MCF 10A (cell line): Measurements from ENCODE around the gene ZNF638. TPM values are rescaled to one million over a fixed set of nuclear protein-coding genes. Genes with fewer than 3 reads are reported as not detected.
"Not testable (repeated sequence)": the region's sequence is repeated elsewhere in the genome, so short reads cannot be mapped to it uniquely, and the experiment has no call there.

ENCODE experiments used
- BruUV-seq: library from RNA; stranded (reverse); fragments of 400-500 nt; replicated peaks from 2 replicates; lab custom pipeline; 2021; lab: Mats Ljungman, UMichigan
- CTCF ChIA-PET: fragments of 300-600 bp; sonication (Branson Sonifier 250); formaldehyde crosslinking; extraction: SDS; loops from one replicate; lab custom pipeline; 2021; ENCODE audit warnings: antibody characterized with exemption, inconsistent platforms; lab: Yijun Ruan, JAX
- POLR2A ChIA-PET: fragments of 300-600, 350-650 bp; sonication (Branson Sonifier 250); formaldehyde crosslinking; extraction: SDS; loops from one replicate; lab custom pipeline; 2020; ENCODE audit warnings: antibody characterized with exemption, inconsistent platforms; lab: Yijun Ruan, JAX
- DNase-seq: peaks from one replicate; pipeline ENCODE4 v3.0.0-alpha.2; 2018; ENCODE audit not compliant: unreplicated experiment
- H3K27ac Mint-ChIP-seq: one replicate; pipeline ENCODE4 v1.8.0; 2022; ENCODE audit warnings: mild to moderate bottlenecking, low read depth, mixed read lengths; ENCODE audit not compliant: unreplicated experiment
- H3K27me3 Mint-ChIP-seq: one replicate; pipeline ENCODE4 v1.8.0; 2022; ENCODE audit warnings: mixed read lengths; ENCODE audit not compliant: insufficient read depth, unreplicated experiment
- H3K36me3 Mint-ChIP-seq: one replicate; pipeline ENCODE4 v1.8.0; 2022; ENCODE audit warnings: mild to moderate bottlenecking, moderate library complexity, mixed read lengths; ENCODE audit not compliant: insufficient read depth, unreplicated experiment
- H3K4me1 Mint-ChIP-seq: one replicate; pipeline ENCODE4 v1.8.0; 2022; ENCODE audit warnings: mixed read lengths; ENCODE audit not compliant: insufficient read depth, unreplicated experiment
- H3K4me3 Mint-ChIP-seq: one replicate; pipeline ENCODE4 v1.8.0; 2022; ENCODE audit warnings: mild to moderate bottlenecking, moderate library complexity, mixed read lengths; ENCODE audit not compliant: unreplicated experiment
- H3K9me3 Mint-ChIP-seq: one replicate; pipeline ENCODE4 v1.8.0; 2022; ENCODE audit warnings: mixed read lengths; ENCODE audit not compliant: unreplicated experiment
- CTCF ChIP-seq: fragments of 200-600 bp; IDR thresholded peaks from one replicate; pipeline ENCODE4 v1.8.0; 2022; ENCODE audit warnings: antibody characterized with exemption, mild to moderate bottlenecking; ENCODE audit not compliant: unreplicated experiment
- intact Hi-C: fragments of 100-400 bp; cut with micrococcal nuclease; formaldehyde crosslinking; loops from 2 replicates; pipeline ENCODE4 v1.14.1; 2022
- total RNA-seq: library from RNA; stranded (reverse); gene quantifications from 2 replicates; pipeline ENCODE4 v1.2.3, GENCODE V29; 2022

Gene ZNF638
- total RNA-seq, 1 experiment from 2014 or later, result 142 TPM

GRCh38 chr2:71313016-71313766 is 18.4 kb upstream of the ZNF638 start:
- Mint-ChIP-seq H3K4me1 (peaks cover 9% of the 10 kb centered on the region), H3K9me3 (no peaks in the 10 kb centered on the region), H3K36me3 (no peaks in the 10 kb centered on the region), H3K4me3 (no peak overlapping the region), H3K27me3 (no peaks in the 10 kb centered on the region), H3K27ac (no peak overlapping the region)
- intact Hi-C loops, result no loop called here
- no peak for TF ChIP-seq CTCF
- DNase-seq, result no peak
- no TSS peak for BruUV-seq
- CTCF ChIA-PET, result interaction anchor here (0.7 to 2.1 kb wide), 2 partner anchors 18 to 52 kb away, joined by 3 to 8 read pairs; partner anchors contain the start of gene ZNF638
- POLR2A ChIA-PET, result interaction anchor here (0.6 to 1.0 kb wide), 3 partner anchors 14 to 1087 kb away, joined by 3 to 4 read pairs (median 3); partner anchors contain the start of gene ZNF638

- no peak for TF ChIP-seq CTCF
- no TSS peak for BruUV-seq
- H3K4me1 Mint-ChIP-seq, result peaks cover 9% of the 10 kb centered on the region
These were observed 14.5 kb upstream of the ZNF638 start for GRCh38 chr2:71317060-71317459.

GRCh38 chr2:71317900-71318299 is 13.7 kb upstream of the ZNF638 start:
- peaks cover 33% of the 10 kb centered on the region for H3K9me3 Mint-ChIP-seq
- H3K27me3 Mint-ChIP-seq, H3K36me3 Mint-ChIP-seq, POLR2A ChIA-PET, intact Hi-C loops, H3K4me3 Mint-ChIP-seq, H3K27ac Mint-ChIP-seq, CTCF ChIA-PET, BruUV-seq, DNase-seq, H3K4me1 Mint-ChIP-seq: not testable (repeated sequence)

More at GRCh38 chr2:71317060-71317459, 14.5 kb upstream of the ZNF638 start:
- CTCF ChIA-PET, result interaction anchor here (1.1 kb wide), 1 partner anchor 11 kb away, joined by 4 read pairs; no protein-coding TSS in a partner anchor
- H3K36me3 Mint-ChIP-seq, result no peaks in the 10 kb centered on the region
- intact Hi-C loops, result no loop called here
- peaks cover 26% of the 10 kb centered on the region for H3K9me3 Mint-ChIP-seq
- POLR2A ChIA-PET, result interaction anchor here (1.2 kb wide), 1 partner anchor 17 kb away, joined by 3 read pairs; no protein-coding TSS in a partner anchor
- H3K27ac Mint-ChIP-seq, result no peak overlapping the region
- H3K4me3 Mint-ChIP-seq, result no peak overlapping the region
- DNase-seq, result no peak
- H3K27me3 Mint-ChIP-seq, result no peaks in the 10 kb centered on the region

GRCh38 chr2:71323386-71323785 is 8.2 kb upstream of the ZNF638 start:
- no peak overlapping the region for H3K27ac Mint-ChIP-seq
- H3K4me1 Mint-ChIP-seq, result no peaks in the 10 kb centered on the region
- no peaks in the 10 kb centered on the region for H3K27me3 Mint-ChIP-seq
- no TSS peak for BruUV-seq
- TF ChIP-seq CTCF, result no peak
- no peaks in the 10 kb centered on the region for H3K36me3 Mint-ChIP-seq
- ChIA-PET CTCF (interaction anchor here (1.4 to 1.5 kb wide), 2 partner anchors 8 to 24 kb away, joined by 5 to 7 read pairs; partner anchors contain the start of gene ZNF638), POLR2A (no interaction called here)
- intact Hi-C loops, result no loop called here
- H3K9me3 Mint-ChIP-seq, result peaks cover 33% of the 10 kb centered on the region
- no peak overlapping the region for H3K4me3 Mint-ChIP-seq
- DNase-seq, result no peak
